HUES64 (cell line): ENCODE data around the gene ATP1A4.

ENCODE experiments used
- H3K27ac ChIP-seq: 2 replicates; pipeline ENCODE4 v1.7.0; 2013; ENCODE audit warnings: low read depth, low read length, inconsistent platforms
- H3K27me3 ChIP-seq: 2 replicates; pipeline ENCODE4 v1.6.1; 2013; ENCODE audit warnings: mild to moderate bottlenecking, low read length; ENCODE audit not compliant: insufficient read depth
- H3K36me3 ChIP-seq: 2 replicates; pipeline ENCODE4 v1.6.1; 2013; ENCODE audit warnings: mild to moderate bottlenecking, low read length; ENCODE audit not compliant: insufficient read depth
- H3K4me1 ChIP-seq: 2 replicates; pipeline ENCODE4 v1.6.1; 2013; ENCODE audit warnings: mild to moderate bottlenecking, low read length, moderate library complexity; ENCODE audit not compliant: insufficient read depth
- H3K4me3 ChIP-seq: 2 replicates; pipeline ENCODE4 v1.5.1; 2013; ENCODE audit warnings: mild to moderate bottlenecking, low read length, moderate library complexity
- H3K9ac ChIP-seq: 2 replicates; pipeline ENCODE4 v1.6.1; 2013; ENCODE audit warnings: mild to moderate bottlenecking, low read depth, low read length
- H3K9me3 ChIP-seq: 2 replicates; pipeline ENCODE4 v1.6.1; 2013; ENCODE audit warnings: low read depth, low read length; ENCODE audit not compliant: insufficient read depth
- WGBS: fragments of 150-250, 120-280 bp; methylation state at CpG from one replicate; pipeline ENCODE4 v1.1.7; 2013; ENCODE audit warnings: missing lambda C conversion rate; 5-methylcytosine and 5-hydroxymethylcytosine counted together

Gene ATP1A4

GRCh38 chr1:160219062-160219929 is 67.9 kb downstream of the ATP1A4 start:
- Histone ChIP-seq H3K4me3 (no peak overlapping the region), H3K27me3 (no peaks in the 10 kb centered on the region), H3K9me3 (no peaks in the 10 kb centered on the region), H3K36me3 (peaks cover 98% of the 10 kb centered on the region), H3K4me1 (peaks cover 12% of the 10 kb centered on the region), H3K9ac (no peak overlapping the region), H3K27ac (peak overlapping the region; percentile 51; the same call in 1 of the 2 replicates)
- WGBS, result 77% methylated on average over 4 of the region's 4 CpGs

GRCh38 chr1:160220301-160220700 is 68.9 kb downstream of the ATP1A4 start:
- H3K36me3 ChIP-seq, result peaks cover 98% of the 10 kb centered on the region

DNA sequence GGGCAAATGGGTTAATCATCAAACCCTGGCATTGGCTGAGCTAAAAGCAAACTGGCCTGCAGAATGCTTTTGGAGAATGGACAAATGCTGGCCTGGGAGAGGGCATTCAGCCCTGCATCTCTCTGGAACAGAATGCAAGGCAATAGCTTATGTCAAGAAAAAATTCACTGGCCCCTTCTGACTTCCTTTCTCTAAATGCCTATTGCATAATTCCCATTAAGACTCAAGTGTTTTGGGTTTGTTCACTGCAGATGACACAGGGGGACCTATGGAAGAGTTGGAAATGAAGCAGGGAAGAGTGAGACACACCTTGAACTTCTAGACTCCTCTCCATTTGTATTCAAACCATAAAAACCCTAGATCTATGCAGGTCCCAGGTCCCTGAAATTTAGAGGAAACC is 69.7 kb downstream of the ATP1A4 start:
- Histone ChIP-seq H3K9me3 (no peaks in the 10 kb centered on the region), H3K4me3 (no peak overlapping the region), H3K4me1 (peaks cover 12% of the 10 kb centered on the region), H3K9ac (no peak overlapping the region), H3K27ac (no peak overlapping the region), H3K36me3 (peaks cover 98% of the 10 kb centered on the region), H3K27me3 (no peaks in the 10 kb centered on the region)

More at GRCh38 chr1:160220301-160220700, 68.9 kb downstream of the ATP1A4 start:
- H3K9ac ChIP-seq, result no peak overlapping the region
- WGBS, result 88% methylated on average over 2 of the region's 2 CpGs
- no peaks in the 10 kb centered on the region for H3K9me3 ChIP-seq
- H3K4me3 ChIP-seq, result no peak overlapping the region
- H3K4me1 ChIP-seq, result peaks cover 12% of the 10 kb centered on the region
- H3K27ac ChIP-seq, result no peak overlapping the region
- no peaks in the 10 kb centered on the region for H3K27me3 ChIP-seq

GRCh38 chr1:160222546-160222945 is 71.1 kb downstream of the ATP1A4 start:
- peaks cover 8% of the 10 kb centered on the region for H3K4me1 ChIP-seq
- WGBS, result 94% methylated on average over 3 of the region's 3 CpGs

DNA sequence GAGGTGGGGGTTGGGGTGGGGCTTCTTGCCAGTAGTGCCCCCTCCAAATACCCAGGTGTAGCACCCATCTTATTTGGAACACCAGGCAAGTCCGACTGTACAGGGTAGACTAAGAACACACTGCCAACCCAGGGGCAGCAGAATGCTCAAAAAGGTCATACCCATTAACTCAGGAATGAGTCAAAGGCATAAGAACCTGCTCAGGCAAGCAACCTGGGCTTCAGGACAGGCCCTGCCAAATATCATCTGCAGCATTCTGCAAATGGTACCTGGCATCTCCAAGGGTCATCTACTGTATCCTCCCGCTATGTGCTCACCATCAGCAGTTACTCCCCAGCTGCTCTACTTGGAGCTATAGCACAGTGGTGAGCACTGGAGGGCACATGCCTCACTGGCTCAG is 73.2 kb downstream of the ATP1A4 start:
- peaks cover 100% of the 10 kb centered on the region for H3K36me3 ChIP-seq
- H3K27ac ChIP-seq, result no peak overlapping the region
- H3K27me3 ChIP-seq, result no peaks in the 10 kb centered on the region
- peaks cover 4% of the 10 kb centered on the region; the same call in 1 of the 2 replicates for H3K4me1 ChIP-seq
- H3K4me3 ChIP-seq, result no peak overlapping the region
- no peaks in the 10 kb centered on the region for H3K9me3 ChIP-seq
- no peak overlapping the region for H3K9ac ChIP-seq
- 98% methylated on average over 2 of the region's 2 CpGs for WGBS

More at GRCh38 chr1:160222546-160222945, 71.1 kb downstream of the ATP1A4 start:
- Histone ChIP-seq H3K27ac (no peak overlapping the region), H3K27me3 (no peaks in the 10 kb centered on the region), H3K36me3 (peaks cover 99% of the 10 kb centered on the region), H3K9ac (no peak overlapping the region), H3K9me3 (no peaks in the 10 kb centered on the region), H3K4me3 (no peak overlapping the region)

- peaks cover 99% of the 10 kb centered on the region for H3K36me3 ChIP-seq
- H3K27ac ChIP-seq, result no peak overlapping the region
- WGBS, result 97% methylated on average over 2 of the region's 2 CpGs
These were observed 73.9 kb downstream of the ATP1A4 start for GRCh38 chr1:160225345-160225744.

DNA sequence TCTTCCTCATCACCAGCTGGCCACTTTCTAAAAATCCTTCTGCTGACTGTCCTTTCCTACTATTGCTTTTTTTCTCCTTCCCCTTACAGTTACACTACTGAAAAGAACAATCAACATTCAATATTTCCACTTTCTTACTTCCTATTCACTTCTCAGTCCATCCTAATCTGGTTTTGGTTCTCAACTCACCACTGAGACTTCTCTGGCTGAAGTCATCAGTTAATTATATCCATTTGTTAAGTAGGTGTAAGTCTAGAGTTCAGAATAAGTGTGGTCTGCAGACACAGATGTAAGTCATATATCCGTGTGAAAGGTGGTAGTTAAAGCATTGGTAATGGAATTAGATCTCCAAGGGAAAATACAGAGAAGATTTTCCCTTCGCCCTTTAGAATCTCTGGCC is 75.2 kb downstream of the ATP1A4 start:
- H3K4me3 ChIP-seq, result no peak overlapping the region
- no peaks in the 10 kb centered on the region for H3K27me3 ChIP-seq
- no peak overlapping the region for H3K9ac ChIP-seq
- WGBS, result 96% methylated on average over 2 of the region's 2 CpGs
- peaks cover 99% of the 10 kb centered on the region for H3K36me3 ChIP-seq
- no peaks in the 10 kb centered on the region for H3K9me3 ChIP-seq
- H3K4me1 ChIP-seq, result no peaks in the 10 kb centered on the region
- no peak overlapping the region for H3K27ac ChIP-seq

More at GRCh38 chr1:160225345-160225744, 73.9 kb downstream of the ATP1A4 start:
- no peaks in the 10 kb centered on the region for H3K27me3 ChIP-seq
- no peak overlapping the region for H3K9ac ChIP-seq
- no peak overlapping the region for H3K4me3 ChIP-seq
- no peaks in the 10 kb centered on the region for H3K9me3 ChIP-seq
- H3K4me1 ChIP-seq, result no peaks in the 10 kb centered on the region

GRCh38 chr1:160227034-160227433 is 75.6 kb downstream of the ATP1A4 start:
- H3K9ac ChIP-seq, result no peak overlapping the region
- H3K27ac ChIP-seq, result no peak overlapping the region
- 97% methylated on average over 4 of the region's 4 CpGs for WGBS
- no peaks in the 10 kb centered on the region for H3K9me3 ChIP-seq
- peaks cover 99% of the 10 kb centered on the region for H3K36me3 ChIP-seq
- no peak overlapping the region for H3K4me3 ChIP-seq
- H3K4me1 ChIP-seq, result no peaks in the 10 kb centered on the region
- no peaks in the 10 kb centered on the region for H3K27me3 ChIP-seq

GRCh38 chr1:160227561-160227960 is 76.2 kb downstream of the ATP1A4 start:
- Histone ChIP-seq H3K9me3 (no peaks in the 10 kb centered on the region), H3K27ac (no peak overlapping the region), H3K27me3 (no peaks in the 10 kb centered on the region), H3K36me3 (peaks cover 99% of the 10 kb centered on the region), H3K4me1 (no peaks in the 10 kb centered on the region), H3K4me3 (no peak overlapping the region), H3K9ac (no peak overlapping the region)
- WGBS, result 100% methylated on average over 1 of the region's 1 CpG

DNA sequence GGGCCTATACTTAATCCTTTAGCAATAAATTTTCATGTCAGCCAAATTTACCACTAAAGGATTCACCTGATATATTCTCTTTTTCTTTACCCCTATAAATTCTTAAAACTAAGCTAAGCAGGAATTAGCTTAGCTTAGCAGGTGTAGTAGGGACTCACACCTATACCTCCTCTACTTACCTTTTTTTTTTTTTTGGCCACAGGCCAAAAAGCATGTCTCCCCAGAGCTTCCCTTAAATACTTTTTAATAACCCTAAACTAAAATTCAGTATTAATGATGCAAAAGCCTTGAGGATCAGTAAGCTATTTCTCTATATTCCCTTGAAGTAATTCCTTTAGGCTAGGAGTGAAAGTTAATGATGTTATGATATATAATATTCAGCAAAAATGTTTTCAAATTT is 77.0 kb downstream of the ATP1A4 start:
- no peak overlapping the region for H3K4me3 ChIP-seq
- no peaks in the 10 kb centered on the region for H3K4me1 ChIP-seq
- no peaks in the 10 kb centered on the region for H3K9me3 ChIP-seq
- H3K36me3 ChIP-seq, result peaks cover 99% of the 10 kb centered on the region
- no peaks in the 10 kb centered on the region for H3K27me3 ChIP-seq
- H3K27ac ChIP-seq, result no peak overlapping the region
- H3K9ac ChIP-seq, result no peak overlapping the region

- Histone ChIP-seq H3K4me1 (no peaks in the 10 kb centered on the region), H3K27me3 (no peaks in the 10 kb centered on the region), H3K36me3 (peaks cover 94% of the 10 kb centered on the region), H3K27ac (no peak overlapping the region), H3K4me3 (no peak overlapping the region), H3K9ac (no peak overlapping the region), H3K9me3 (no peaks in the 10 kb centered on the region)
These were observed 81.5 kb downstream of the ATP1A4 start for GRCh38 chr1:160232911-160233310.
